OCI-LY3 (cell line): ENCODE measurements around the gene UBE2B.

Experiments used
- H2AFZ ChIP-seq: fragments of 200-600, 300-600 bp; shearing (Covaris generic); 2 replicates; pipeline ENCODE4 v1.6.0; 2014; ENCODE audit warnings: antibody characterized with exemption, low read depth, low read length
- H3K27ac ChIP-seq: fragments of 200-600, 300-600 bp; sonication (generic); 2 replicates; pipeline ENCODE4 v1.5.1; 2014; ENCODE audit warnings: mild to moderate bottlenecking, low read length, moderate library complexity, mixed read lengths
- H3K27me3 ChIP-seq: fragments of 200-600, 300-600 bp; sonication (generic); 2 replicates; pipeline ENCODE4 v1.6.1; 2014; ENCODE audit warnings: low read depth, low read length, mixed read lengths
- H3K36me3 ChIP-seq: fragments of 200-600, 300-600 bp; sonication (generic); replicated peaks from 2 replicates; pipeline ENCODE3; 2014; ENCODE audit warnings: low read depth, low read length, mixed read lengths
- H3K4me1 ChIP-seq: fragments of 300-600, 200-600 bp; sonication (generic); 2 replicates; pipeline ENCODE4 v1.6.1; 2014; ENCODE audit warnings: low read length, mixed read lengths
- H3K4me2 ChIP-seq: fragments of 200-600, 300-600 bp; sonication (generic); 2 replicates; pipeline ENCODE4 v1.6.1; 2014; ENCODE audit warnings: low read length, mixed read lengths
- H3K4me3 ChIP-seq: fragments of 300-600, 200-600 bp; sonication (generic); 2 replicates; pipeline ENCODE4 v1.5.1; 2014; ENCODE audit warnings: antibody characterized with exemption, mild to moderate bottlenecking, low read length, moderate library complexity
- H3K79me2 ChIP-seq: fragments of 300-600, 200-600 bp; shearing (Covaris generic); 2 replicates; pipeline ENCODE4 v1.6.1; 2014; ENCODE audit warnings: mild to moderate bottlenecking, low read length, mixed read lengths
- H3K9ac ChIP-seq: fragments of 300-600, 200-600 bp; shearing (Covaris generic); 2 replicates; pipeline ENCODE4 v1.6.0; 2014; ENCODE audit warnings: mild to moderate bottlenecking, low read length, moderate library complexity
- H3K9me3 ChIP-seq: fragments of 200-600, 300-600 bp; shearing (Covaris generic); 2 replicates; pipeline ENCODE4 v1.6.1; 2014; ENCODE audit warnings: low read length, mixed read lengths; ENCODE audit not compliant: insufficient read depth
- H4K20me1 ChIP-seq: fragments of 200-600, 300-600 bp; sonication (generic); 2 replicates; pipeline ENCODE4 v1.6.1; 2016; ENCODE audit warnings: low read length, mixed read lengths; ENCODE audit not compliant: insufficient read depth
- CTCF ChIP-seq: fragments of 200-600, 300-600 bp; sonication (generic); IDR thresholded peaks from 2 replicates; pipeline ENCODE4 v1.5.1; 2014; ENCODE audit warnings: antibody characterized with exemption, low read length, low read depth
- EZH2phosphoT487 ChIP-seq: fragments of 200-600 bp; shearing (Covaris generic); IDR thresholded peaks from 2 replicates; pipeline ENCODE4 v1.6.1; 2018; ENCODE audit warnings: antibody characterized with exemption, mixed run types, low read depth

UBE2B gene

GRCh38 chr5:134396274-134396673 is 24.9 kb downstream of the UBE2B start:
- no peak overlapping the region for H3K27ac ChIP-seq
- no peaks in the 10 kb centered on the region for H3K79me2 ChIP-seq
- no peak overlapping the region for H2AFZ ChIP-seq
- H3K27me3 ChIP-seq: no peaks in the 10 kb centered on the region
- no peak overlapping the region for H3K4me3 ChIP-seq
- H4K20me1 ChIP-seq: no peaks in the 10 kb centered on the region
- H3K9ac ChIP-seq: no peak overlapping the region
- no peaks in the 10 kb centered on the region for H3K4me1 ChIP-seq
- H3K9me3 ChIP-seq: no peaks in the 10 kb centered on the region
- no peak for TF ChIP-seq EZH2phosphoT487
- no peak for TF ChIP-seq CTCF
- peaks cover 25% of the 10 kb centered on the region for H3K36me3 ChIP-seq
- no peak overlapping the region for H3K4me2 ChIP-seq

- H3K36me3 ChIP-seq: peaks cover 17% of the 10 kb centered on the region
- no peak overlapping the region for H2AFZ ChIP-seq
- H3K4me1 ChIP-seq: no peaks in the 10 kb centered on the region
- H3K27ac ChIP-seq: no peak overlapping the region
- no peak overlapping the region for H3K9ac ChIP-seq
- no peak overlapping the region for H3K4me2 ChIP-seq
- no peaks in the 10 kb centered on the region for H3K79me2 ChIP-seq
- H3K4me3 ChIP-seq: no peak overlapping the region
- no peaks in the 10 kb centered on the region for H3K27me3 ChIP-seq
- TF ChIP-seq EZH2phosphoT487 (no peak), CTCF (no peak)
- no peaks in the 10 kb centered on the region for H4K20me1 ChIP-seq
- no peaks in the 10 kb centered on the region for H3K9me3 ChIP-seq
Measured at GRCh38 chr5:134397196-134397595, 25.8 kb downstream of the UBE2B start.

- Histone ChIP-seq H3K79me2 (no peaks in the 10 kb centered on the region), H3K4me1 (no peaks in the 10 kb centered on the region), H3K4me3 (no peak overlapping the region), H3K4me2 (no peak overlapping the region), H4K20me1 (no peaks in the 10 kb centered on the region), H3K27me3 (no peaks in the 10 kb centered on the region), H3K36me3 (peaks cover 12% of the 10 kb centered on the region), H3K9ac (no peak overlapping the region), H2AFZ (no peak overlapping the region), H3K9me3 (no peaks in the 10 kb centered on the region), H3K27ac (no peak overlapping the region)
- TF ChIP-seq CTCF (no peak), EZH2phosphoT487 (no peak)
Measured at GRCh38 chr5:134398609-134399155, 27.3 kb downstream of the UBE2B start.

GRCh38 chr5:134403951-134404350 is 32.6 kb downstream of the UBE2B start:
- TF ChIP-seq CTCF (no peak), EZH2phosphoT487 (no peak)
- H4K20me1 ChIP-seq: no peaks in the 10 kb centered on the region
- peaks cover 5% of the 10 kb centered on the region for H3K36me3 ChIP-seq
- H3K4me1 ChIP-seq: no peaks in the 10 kb centered on the region
- no peaks in the 10 kb centered on the region for H3K9me3 ChIP-seq
- H3K79me2 ChIP-seq: peaks cover 3% of the 10 kb centered on the region
- no peak overlapping the region for H3K27ac ChIP-seq
- H2AFZ ChIP-seq: no peak overlapping the region
- H3K27me3 ChIP-seq: no peaks in the 10 kb centered on the region
- H3K9ac ChIP-seq: no peak overlapping the region
- no peak overlapping the region for H3K4me2 ChIP-seq
- H3K4me3 ChIP-seq: no peak overlapping the region
